GM12875 (cell line): ENCODE results near the gene SAMD4A.

Source experiments
- H3K4me3 ChIP-seq: one replicate; pipeline ENCODE4 v1.5.1; 2011; ENCODE audit warnings: low read depth, low read length, control low read depth
- CTCF ChIP-seq: IDR thresholded peaks from 2 replicates; pipeline ENCODE4 v1.5.1; 2011; ENCODE audit warnings: low read depth, mild to moderate bottlenecking, control low read depth, inconsistent platforms, low read length, moderate library complexity, borderline replicate concordance; ENCODE audit not compliant: insufficient read depth

SAMD4A gene

GRCh38 chr14:54818201-54819133, 251.5 kb downstream of the SAMD4A start:
- no peak for TF ChIP-seq CTCF
- H3K4me3 ChIP-seq = no peak overlapping the region

GRCh38 chr14:54822685-54823084, 255.8 kb downstream of the SAMD4A start:
- no peak for TF ChIP-seq CTCF
- H3K4me3 ChIP-seq = no peak overlapping the region

GRCh38 chr14:54823757-54824549, 257.0 kb downstream of the SAMD4A start:
- no peak for TF ChIP-seq CTCF
- no peak overlapping the region for H3K4me3 ChIP-seq

- TF ChIP-seq CTCF = no peak
- H3K4me3 ChIP-seq = no peak overlapping the region
Measured at GRCh38 chr14:54828037-54828436, 261.1 kb downstream of the SAMD4A start.

- TF ChIP-seq CTCF = no peak
- no peak overlapping the region for H3K4me3 ChIP-seq
Measured at GRCh38 chr14:54829486-54830224, 262.7 kb downstream of the SAMD4A start.

GRCh38 chr14:54830650-54831049, 263.7 kb downstream of the SAMD4A start:
- TF ChIP-seq CTCF = no peak
- H3K4me3 ChIP-seq = no peak overlapping the region
